ENCODE measurements around the gene CCDC92B.
"Not testable (repeated sequence)": the region's sequence is repeated elsewhere in the genome, so short reads cannot be mapped to it uniquely, and the experiment has no call there.

Gene CCDC92B

DNA sequence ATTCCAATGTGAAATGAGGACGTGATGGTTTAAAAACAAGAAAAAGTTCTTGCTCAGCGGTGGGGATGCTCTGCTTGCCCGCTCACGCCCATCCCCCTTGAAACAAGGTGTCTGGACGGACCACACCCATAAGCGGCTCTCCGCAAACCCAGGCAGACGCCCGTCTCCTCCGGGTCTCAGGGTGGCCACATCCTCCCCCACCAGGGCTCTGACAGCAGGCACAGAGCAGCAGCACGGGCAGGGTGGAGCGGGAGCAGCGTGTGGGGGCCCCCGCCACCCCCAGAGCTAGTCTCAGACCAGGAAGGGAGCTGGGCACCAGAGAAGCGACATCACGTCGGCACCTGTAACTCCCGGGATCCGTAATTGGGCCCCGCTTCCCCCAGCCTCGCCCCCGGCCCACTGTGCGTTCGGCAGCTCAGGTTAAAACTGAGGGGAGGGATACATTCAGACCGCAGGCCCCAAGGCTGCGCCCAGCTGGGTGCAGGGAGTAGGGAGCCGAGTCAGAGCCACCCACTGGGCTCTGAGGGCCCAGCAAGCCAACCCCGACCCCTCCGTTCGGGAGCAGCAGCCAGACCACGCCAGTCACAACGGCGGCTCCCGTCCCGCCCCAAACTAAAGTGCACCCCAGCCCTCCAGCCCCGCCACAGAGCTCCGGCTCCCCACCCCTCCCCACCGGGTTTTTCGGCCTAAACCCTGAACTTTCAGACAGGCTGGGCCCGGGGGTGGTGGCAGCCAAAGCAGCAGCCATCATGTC lies 59.9 kb downstream of the CCDC92B start:
- DNase-seq (ENCODE audit: low read depth in 2 of 2): no peak

DNA sequence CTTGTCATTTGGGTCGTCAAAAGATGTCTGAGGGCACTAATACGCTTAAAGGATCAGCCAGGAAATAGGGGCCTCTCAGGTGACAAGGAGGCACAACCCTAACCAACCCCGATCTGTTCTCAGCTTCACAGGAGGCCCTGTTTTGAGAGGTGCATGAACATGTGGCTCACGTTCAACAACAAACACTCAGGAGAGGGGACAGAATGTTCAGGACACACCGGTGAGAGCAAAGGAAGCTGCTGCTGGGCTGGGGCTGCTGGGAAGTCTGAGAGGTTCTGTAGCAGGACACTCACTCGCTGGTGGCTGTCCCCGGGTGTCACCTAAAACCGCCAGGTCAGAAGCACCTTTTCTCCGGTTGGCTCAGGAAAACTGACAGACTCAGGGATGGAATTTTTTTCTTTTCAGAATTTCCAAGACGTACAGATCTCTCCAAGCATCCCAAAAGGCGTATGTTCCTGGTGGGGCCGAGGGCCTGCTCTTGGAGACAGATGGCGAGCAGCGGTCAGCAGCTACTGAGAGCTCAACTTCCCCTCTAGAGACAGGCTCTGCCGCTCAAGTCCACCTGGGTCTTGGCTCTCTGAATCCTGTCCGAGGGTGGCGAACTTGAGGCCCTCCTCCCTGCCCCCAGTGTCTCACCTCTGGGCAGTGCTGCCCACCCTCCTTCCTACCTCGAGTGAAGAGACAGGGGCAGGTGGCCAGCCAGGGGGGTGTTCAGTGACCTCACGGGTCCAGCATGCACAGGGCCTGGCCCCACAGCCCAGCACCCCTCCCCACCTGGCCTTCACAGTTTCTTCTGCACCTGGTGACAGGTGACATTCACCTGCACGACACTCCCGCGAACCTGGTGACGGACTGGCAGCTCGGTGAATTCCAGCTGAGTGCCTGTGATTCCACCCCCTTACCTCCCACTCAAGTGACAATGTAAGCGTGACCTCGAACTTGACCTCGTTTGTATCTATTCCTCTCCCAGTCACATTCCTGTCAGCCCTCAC lies 60.8 kb downstream of the CCDC92B start:
- no peak for DNase-seq (ENCODE audit: low read depth in 2 of 2)

DNA sequence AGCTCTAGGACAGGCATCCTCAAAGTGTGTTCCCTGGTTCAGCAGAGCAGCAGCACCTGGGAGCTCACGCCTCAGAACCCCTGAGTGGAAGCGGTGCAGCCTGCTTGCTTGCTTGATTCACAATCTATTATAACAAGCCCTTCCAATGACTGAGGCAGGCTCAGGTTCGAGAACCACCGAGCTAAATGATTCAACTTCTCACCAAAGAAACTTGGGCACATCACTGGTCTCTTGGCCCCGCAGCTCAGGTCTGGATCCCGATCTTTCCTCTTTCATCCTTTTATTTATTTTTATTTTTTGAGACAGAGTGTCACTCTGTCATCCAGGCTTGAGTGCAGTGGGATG lies 62.4 kb downstream of the CCDC92B start:
- no peak for DNase-seq (ENCODE audit: low read depth in 2 of 2)

DNA sequence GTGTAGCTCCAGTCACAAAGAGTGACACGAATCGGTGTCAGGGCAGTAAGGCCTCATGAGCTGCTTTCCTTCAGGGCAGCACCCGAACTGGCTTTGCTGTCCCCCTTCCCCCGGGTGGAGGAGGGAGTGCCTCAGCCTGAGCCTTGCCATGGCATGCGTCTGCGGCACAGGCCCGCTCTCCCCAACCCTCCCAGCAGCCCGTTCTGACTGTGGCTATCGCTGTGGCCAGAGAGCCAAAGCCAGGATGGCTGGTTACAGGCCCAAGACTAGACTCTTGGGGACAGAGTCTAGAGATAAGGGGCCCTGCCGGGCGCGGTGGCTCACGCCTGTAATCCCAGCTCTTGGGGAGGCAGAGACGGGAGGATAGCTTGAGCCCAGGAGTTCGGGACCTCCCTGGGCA lies 63.8 kb downstream of the CCDC92B start:
- no peak for DNase-seq (ENCODE audit: low read depth in 2 of 2)

DNA sequence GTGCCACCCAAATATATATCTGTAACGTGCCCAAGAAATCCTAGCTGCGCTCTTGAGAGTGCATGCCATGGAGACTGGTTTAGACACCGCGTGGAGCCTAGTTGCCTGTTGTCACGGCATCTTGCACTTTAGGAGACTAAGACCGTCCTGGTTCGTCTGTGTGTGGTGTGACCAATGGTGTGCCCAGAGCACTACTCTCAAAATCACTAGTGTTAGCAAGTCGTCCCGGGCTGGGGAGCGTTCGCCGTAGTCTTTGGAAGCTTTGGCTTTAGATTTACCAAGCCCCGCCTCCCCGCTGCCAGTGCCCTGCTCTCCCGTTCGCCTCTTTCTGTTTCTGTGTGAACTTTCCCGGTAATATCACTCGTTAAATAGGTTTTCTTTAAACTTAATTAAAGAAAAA lies 64.9 kb downstream of the CCDC92B start:
- DNase-seq (ENCODE audit: low read depth in 2 of 2): no peak

DNA sequence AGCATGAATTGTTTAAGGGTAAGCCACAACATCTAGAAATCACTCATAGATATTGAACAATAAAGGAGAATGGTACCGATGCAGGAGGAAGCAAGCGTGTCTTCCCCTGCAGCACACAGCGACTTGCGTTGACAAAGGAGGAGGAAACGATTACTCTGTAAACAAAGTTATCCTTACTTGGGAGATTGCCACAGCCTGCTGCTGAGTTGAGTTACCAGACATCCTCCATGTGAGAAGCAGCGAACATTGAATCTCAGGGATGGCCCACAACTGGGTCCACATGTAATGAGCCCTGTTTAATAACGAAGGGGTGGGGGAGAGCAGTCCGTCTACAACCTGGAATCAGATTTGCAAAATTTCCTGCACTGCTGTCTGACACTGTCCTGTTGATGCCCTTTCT lies 65.5 kb downstream of the CCDC92B start:
- no peak for DNase-seq (ENCODE audit: low read depth in 2 of 2)

DNA sequence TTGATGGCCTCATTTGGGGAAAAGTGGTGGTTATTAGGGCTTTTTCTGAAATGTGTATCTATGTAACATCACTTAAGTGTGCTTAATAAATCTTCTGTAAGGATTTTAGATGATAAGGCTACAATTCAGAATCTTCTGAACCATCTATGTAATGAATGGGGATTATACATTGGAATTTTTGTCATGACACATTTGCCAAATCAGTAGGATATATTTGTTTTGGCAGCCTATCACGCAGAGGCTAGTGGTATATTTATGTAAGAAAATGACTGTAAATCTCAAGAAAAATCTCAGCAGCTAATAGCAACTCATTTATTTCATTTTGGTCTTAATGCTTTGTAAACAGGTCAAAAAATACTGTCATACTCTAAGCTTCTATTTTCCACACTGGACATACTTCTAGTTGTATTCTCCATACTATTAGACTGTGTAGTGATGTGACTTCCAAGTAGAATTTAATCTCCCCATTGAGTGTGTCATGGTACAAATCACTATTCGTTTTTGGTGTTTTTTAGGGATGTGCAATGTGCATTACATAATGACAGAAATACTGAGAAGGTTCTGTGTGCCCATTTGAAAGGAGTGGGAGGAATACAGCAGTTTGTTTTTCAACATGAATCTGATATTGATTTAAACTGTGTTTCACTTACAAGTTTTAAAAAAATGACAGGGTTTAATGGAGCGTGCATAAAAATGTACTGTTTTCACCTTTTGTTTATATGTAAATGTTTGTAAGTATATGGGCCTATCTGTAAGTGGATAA lies 67.1 kb downstream of the CCDC92B start:
- DNase-seq (ENCODE audit: low read depth in 2 of 2): no peak

DNA sequence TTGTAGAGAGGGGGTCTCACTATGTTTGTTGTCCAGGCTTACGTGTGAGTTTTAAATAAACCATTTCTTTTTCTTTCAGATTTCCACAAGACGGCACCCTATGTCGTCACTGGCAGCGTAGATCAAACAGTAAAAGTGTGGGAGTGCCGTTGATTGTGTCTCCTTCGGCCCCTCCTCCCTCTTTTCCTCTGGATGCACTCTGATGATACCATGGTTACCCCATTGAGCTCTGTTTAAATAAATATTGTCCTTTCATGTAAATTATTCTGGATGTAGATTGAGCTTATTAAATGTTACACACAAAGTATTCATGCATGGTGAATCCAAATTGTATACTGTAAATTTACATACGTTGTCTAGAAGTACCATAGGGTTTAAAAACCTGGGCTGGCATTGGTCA lies 67.8 kb downstream of the CCDC92B start:
- no peak for DNase-seq (ENCODE audit: low read depth in 2 of 2)

DNA sequence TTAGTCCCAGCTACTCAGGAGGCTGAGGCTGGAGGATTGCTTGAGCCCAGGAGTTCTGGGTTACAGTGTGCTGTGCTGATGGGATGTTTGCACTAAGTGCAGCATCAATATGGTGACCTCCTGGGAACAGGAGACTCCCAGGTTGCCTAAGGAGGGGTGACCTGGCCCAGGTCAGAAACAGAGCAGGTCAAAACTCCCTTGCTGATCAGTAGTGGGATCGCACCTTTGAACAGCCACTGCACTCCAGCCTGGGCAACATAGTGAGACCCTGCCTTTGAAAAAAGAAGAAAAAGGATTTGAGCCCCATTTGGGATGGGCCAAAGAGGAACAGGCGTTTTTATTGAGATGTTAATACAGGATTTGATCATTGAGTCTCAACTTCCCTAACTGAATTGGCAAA lies 68.5 kb downstream of the CCDC92B start:
- no peak for DNase-seq (ENCODE audit: low read depth in 2 of 2)

DNA sequence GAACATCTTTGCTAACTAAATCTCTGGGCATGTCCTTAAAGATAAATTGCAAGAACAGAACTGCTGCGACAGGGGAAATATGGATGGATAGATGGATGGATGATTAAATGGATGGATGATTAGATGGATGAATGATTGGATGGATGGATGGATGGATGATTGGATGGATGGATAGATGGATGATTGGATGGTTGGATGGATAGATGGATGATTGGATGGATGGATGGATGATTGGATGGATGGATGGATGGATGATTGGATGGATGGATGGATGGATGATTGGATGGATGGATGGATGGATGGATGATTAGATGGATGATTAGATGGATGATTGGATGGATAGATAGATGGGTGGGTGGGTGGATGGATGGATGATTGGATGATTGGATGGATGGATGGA lies 70.2 kb downstream of the CCDC92B start:
- not testable (repeated sequence) for DNase-seq (ENCODE audit: low read depth in 2 of 2)
